Osteoblast (primary cell): ENCODE measurements around the gene C1orf159. TPM values are rescaled to one million over a fixed set of nuclear protein-coding genes. Genes with fewer than 3 reads are reported as not detected.

Experiments
- DNase-seq: peaks from one replicate; pipeline ENCODE4 v3.0.0; 2011; ENCODE audit warnings: low spot score, mixed read lengths; ENCODE audit not compliant: insufficient read length; ENCODE audit errors: missing footprints
- H2AFZ ChIP-seq: 2 replicates; pipeline ENCODE4 v1.6.0; 2011; ENCODE audit warnings: mild to moderate bottlenecking, low read length
- H3K27ac ChIP-seq: 2 replicates; pipeline ENCODE4 v1.5.1; 2011; ENCODE audit warnings: mild to moderate bottlenecking, low read depth, low read length, moderate library complexity
- H3K27me3 ChIP-seq: 2 replicates; pipeline ENCODE4 v1.6.0; 2012; ENCODE audit warnings: mild to moderate bottlenecking, control low read depth, inconsistent platforms, low read length, moderate library complexity; ENCODE audit not compliant: insufficient read depth
- H3K36me3 ChIP-seq: 2 replicates; pipeline ENCODE4 v1.5.1; 2011; ENCODE audit warnings: mild to moderate bottlenecking, low read length, control low read depth, moderate library complexity; ENCODE audit not compliant: insufficient read depth
- H3K4me1 ChIP-seq: 2 replicates; pipeline ENCODE4 v1.5.1; 2011; ENCODE audit warnings: mild to moderate bottlenecking, low read length, control low read depth, moderate library complexity; ENCODE audit not compliant: insufficient read depth
- H3K4me2 ChIP-seq: 2 replicates; pipeline ENCODE4 v1.6.0; 2011; ENCODE audit warnings: mild to moderate bottlenecking, low read length; ENCODE audit not compliant: insufficient read depth
- H3K4me3 ChIP-seq: fragments of 200-600 bp; sonication (generic); 3 replicates; pipeline ENCODE4 v1.5.1; 2012; ENCODE audit warnings: mild to moderate bottlenecking, low read length, inconsistent platforms; ENCODE audit not compliant: insufficient read depth
- H3K79me2 ChIP-seq: 2 replicates; pipeline ENCODE4 v1.6.0; 2012; ENCODE audit warnings: mild to moderate bottlenecking, low read length, control low read depth, inconsistent platforms; ENCODE audit not compliant: insufficient read depth
- H3K9me3 ChIP-seq: 2 replicates; pipeline ENCODE4 v1.5.1; 2011; ENCODE audit warnings: low read depth, low read length, control low read depth
- H4K20me1 ChIP-seq: 2 replicates; pipeline ENCODE4 v1.6.0; 2012; ENCODE audit warnings: mild to moderate bottlenecking, low read length, control low read depth; ENCODE audit not compliant: insufficient read depth
- CTCF ChIP-seq: IDR thresholded peaks from 2 replicates; pipeline ENCODE4 v1.5.1; 2011; ENCODE audit warnings: mild to moderate bottlenecking, low read depth, low read length, moderate library complexity; ENCODE audit errors: extremely low read depth
- total RNA-seq: library from RNA; depleted of rRNA; stranded (reverse); fragments of >200 nt; gene quantifications from 2 replicates; pipeline ENCODE4 v1.2.3, GENCODE V29; 2012

Gene C1orf159
- total RNA-seq, 1 donor: 5.4 TPM

GRCh38 chr1:1148061-1148460, 32.2 kb upstream of the C1orf159 start:
- no peaks in the 10 kb centered on the region for H3K27me3 ChIP-seq
- no peaks in the 10 kb centered on the region for H3K4me1 ChIP-seq
- no peaks in the 10 kb centered on the region for H4K20me1 ChIP-seq
- no peaks in the 10 kb centered on the region for H3K36me3 ChIP-seq
- no peak overlapping the region for H3K27ac ChIP-seq
- no peak overlapping the region for H3K4me3 ChIP-seq
- H3K4me2 ChIP-seq: no peak overlapping the region
- DNase-seq: no peak
- no peaks in the 10 kb centered on the region for H3K9me3 ChIP-seq
- TF ChIP-seq CTCF: no peak
- H2AFZ ChIP-seq: no peak overlapping the region
- no peaks in the 10 kb centered on the region for H3K79me2 ChIP-seq

- no peaks in the 10 kb centered on the region for H3K36me3 ChIP-seq
- DNase-seq: no peak
- H3K4me3 ChIP-seq: no peak overlapping the region
- no peaks in the 10 kb centered on the region for H3K79me2 ChIP-seq
- no peaks in the 10 kb centered on the region for H3K4me1 ChIP-seq
- H4K20me1 ChIP-seq: no peaks in the 10 kb centered on the region
- TF ChIP-seq CTCF: no peak
- H3K4me2 ChIP-seq: no peak overlapping the region
- no peak overlapping the region for H2AFZ ChIP-seq
- no peaks in the 10 kb centered on the region for H3K9me3 ChIP-seq
- H3K27me3 ChIP-seq: no peaks in the 10 kb centered on the region
- H3K27ac ChIP-seq: no peak overlapping the region
These were observed 30.7 kb upstream of the C1orf159 start for GRCh38 chr1:1146596-1146995.

GRCh38 chr1:1146026-1146425, 30.1 kb upstream of the C1orf159 start:
- no peaks in the 10 kb centered on the region for H3K4me1 ChIP-seq
- TF ChIP-seq CTCF: no peak
- no peaks in the 10 kb centered on the region for H3K9me3 ChIP-seq
- H3K4me2 ChIP-seq: no peak overlapping the region
- no peaks in the 10 kb centered on the region for H3K79me2 ChIP-seq
- no peaks in the 10 kb centered on the region for H3K27me3 ChIP-seq
- no peak overlapping the region for H3K27ac ChIP-seq
- no peaks in the 10 kb centered on the region for H4K20me1 ChIP-seq
- H3K36me3 ChIP-seq: no peaks in the 10 kb centered on the region
- no peak for DNase-seq
- no peak overlapping the region for H3K4me3 ChIP-seq
- no peak overlapping the region for H2AFZ ChIP-seq

GRCh38 chr1:1145547-1145914, 29.6 kb upstream of the C1orf159 start:
- no peak for DNase-seq
- Histone ChIP-seq H3K9me3 (no peaks in the 10 kb centered on the region), H3K79me2 (no peaks in the 10 kb centered on the region), H3K4me3 (no peak overlapping the region), H4K20me1 (no peaks in the 10 kb centered on the region), H2AFZ (no peak overlapping the region), H3K27ac (no peak overlapping the region), H3K36me3 (no peaks in the 10 kb centered on the region), H3K4me2 (no peak overlapping the region), H3K4me1 (no peaks in the 10 kb centered on the region), H3K27me3 (no peaks in the 10 kb centered on the region)
- no peak for TF ChIP-seq CTCF
